Right kidney (tissue), 9 donors: Measurements from ENCODE around the gene NFS1.
"Not testable (repeated sequence)": the region's sequence is repeated elsewhere in the genome, so short reads cannot be mapped to it uniquely, and the experiment has no call there.

Experiments used
- DNase-seq: peaks from one replicate; pipeline ENCODE4 v3.0.0-alpha.2; 2016
- long read RNA-seq, 8 donors: transcript quantifications; one replicate each; lab custom pipeline, GENCODE V29; 2026

Gene NFS1
- long read RNA-seq, donor 1, transcript NFS1-203 (13 exons, 3,012 nt): major isoform, 12 of 12 reads
- long read RNA-seq, donor 1, partial matches to known transcripts: 0 of 12 reads
- long read RNA-seq, donor 1, other reads (novel, unspliced or antisense): 0 of 12 reads
- long read RNA-seq, donor 2, partial matches to known transcripts: 357 of 502 reads
- long read RNA-seq, donor 2, other reads (novel, unspliced or antisense): 143 of 502 reads
- long read RNA-seq, donor 3, partial matches to known transcripts: 0 of 2 reads
- long read RNA-seq, donor 3, other reads (novel, unspliced or antisense): 0 of 2 reads
- long read RNA-seq, donor 4, transcript NFS1-203 (13 exons, 3,012 nt): major isoform, 7 of 467 reads
- long read RNA-seq, donor 4, partial matches to known transcripts: 262 of 467 reads
- long read RNA-seq, donor 4, other reads (novel, unspliced or antisense): 198 of 467 reads
- long read RNA-seq, donor 5, transcript NFS1-203 (13 exons, 3,012 nt): major isoform, 6 of 7 reads
- long read RNA-seq, donor 5, partial matches to known transcripts: 0 of 7 reads
- long read RNA-seq, donor 5, other reads (novel, unspliced or antisense): 0 of 7 reads
- long read RNA-seq, donor 6, transcript NFS1-203 (13 exons, 3,012 nt): major isoform, 5 of 5 reads
- long read RNA-seq, donor 6, partial matches to known transcripts: 0 of 5 reads
- long read RNA-seq, donor 6, other reads (novel, unspliced or antisense): 0 of 5 reads
- long read RNA-seq, donor 7, transcript NFS1-203 (13 exons, 3,012 nt): major isoform, 5 of 7 reads
- long read RNA-seq, donor 7, partial matches to known transcripts: 0 of 7 reads
- long read RNA-seq, donor 7, other reads (novel, unspliced or antisense): 0 of 7 reads
- long read RNA-seq, donor 8, partial matches to known transcripts: 0 of 5 reads
- long read RNA-seq, donor 8, other reads (novel, unspliced or antisense): 0 of 5 reads

DNA sequence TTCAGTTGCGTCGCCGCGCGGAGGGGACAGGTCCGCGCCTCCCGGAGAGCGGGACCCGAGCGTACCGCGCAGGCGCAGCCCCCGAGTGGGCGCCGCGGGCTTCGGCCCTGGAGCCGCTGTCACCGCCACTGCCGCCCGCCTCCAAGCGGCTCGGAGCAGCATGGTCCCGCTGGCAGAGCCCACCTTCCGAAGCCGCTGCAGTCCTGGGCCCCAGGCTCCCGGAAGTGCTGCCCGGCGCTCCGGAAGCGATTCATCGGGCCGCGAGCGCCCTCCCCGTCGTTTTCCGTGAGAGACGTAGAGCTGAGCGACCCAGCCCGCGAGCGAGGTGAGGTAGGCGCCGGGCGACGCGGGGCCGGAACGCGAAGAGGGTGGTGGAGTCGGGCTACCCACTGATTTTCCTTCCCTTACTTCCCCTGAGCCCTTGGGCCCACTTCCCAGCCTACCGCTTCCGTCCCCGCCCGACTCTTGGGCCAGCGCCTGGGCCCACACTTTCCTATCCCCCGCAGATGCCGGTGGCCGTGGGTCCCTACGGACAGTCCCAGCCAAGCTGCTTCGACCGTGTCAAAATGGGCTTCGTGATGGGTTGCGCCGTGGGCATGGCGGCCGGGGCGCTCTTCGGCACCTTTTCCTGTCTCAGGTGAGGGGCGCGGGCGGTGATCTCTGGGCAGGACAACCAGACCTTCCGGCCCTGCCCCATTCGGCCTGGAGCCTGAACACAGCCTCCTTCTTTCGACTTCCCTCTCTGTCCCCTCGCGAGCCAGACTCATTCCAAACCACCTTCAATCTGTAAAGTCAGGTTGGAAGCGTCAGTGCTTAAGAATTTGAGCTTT lies at the start of gene NFS1, which contains the start of gene ROMO1:
TSS of gene NFS1 (minus strand) at position 226 of the 830 bp plus-strand sequence. CDS start at position 162, 64 bp downstream.
TSS of gene ROMO1 (plus strand) at position 279 of the 830 bp plus-strand sequence. CDS start at position 507, 228 bp downstream.
- DNase-seq: peak; percentile 90

DNA sequence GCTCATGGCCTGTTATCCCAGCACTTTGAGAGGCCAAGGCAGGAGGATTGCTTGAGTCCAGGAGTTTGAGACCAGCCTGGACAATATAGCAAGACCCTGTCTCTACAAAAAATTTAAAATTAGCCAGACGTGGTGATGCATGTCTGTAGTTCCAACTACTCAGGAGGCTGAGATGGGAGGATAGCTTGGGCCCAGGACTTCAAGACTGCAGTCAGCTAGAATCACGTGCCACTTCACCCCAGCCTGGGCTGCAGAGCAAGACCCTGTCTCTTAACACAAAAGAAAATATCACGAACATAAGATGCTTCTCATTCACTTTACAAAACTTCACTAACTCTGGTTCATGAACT lies 45.3 kb upstream of the NFS1 start:
- not testable (repeated sequence) for DNase-seq

DNA sequence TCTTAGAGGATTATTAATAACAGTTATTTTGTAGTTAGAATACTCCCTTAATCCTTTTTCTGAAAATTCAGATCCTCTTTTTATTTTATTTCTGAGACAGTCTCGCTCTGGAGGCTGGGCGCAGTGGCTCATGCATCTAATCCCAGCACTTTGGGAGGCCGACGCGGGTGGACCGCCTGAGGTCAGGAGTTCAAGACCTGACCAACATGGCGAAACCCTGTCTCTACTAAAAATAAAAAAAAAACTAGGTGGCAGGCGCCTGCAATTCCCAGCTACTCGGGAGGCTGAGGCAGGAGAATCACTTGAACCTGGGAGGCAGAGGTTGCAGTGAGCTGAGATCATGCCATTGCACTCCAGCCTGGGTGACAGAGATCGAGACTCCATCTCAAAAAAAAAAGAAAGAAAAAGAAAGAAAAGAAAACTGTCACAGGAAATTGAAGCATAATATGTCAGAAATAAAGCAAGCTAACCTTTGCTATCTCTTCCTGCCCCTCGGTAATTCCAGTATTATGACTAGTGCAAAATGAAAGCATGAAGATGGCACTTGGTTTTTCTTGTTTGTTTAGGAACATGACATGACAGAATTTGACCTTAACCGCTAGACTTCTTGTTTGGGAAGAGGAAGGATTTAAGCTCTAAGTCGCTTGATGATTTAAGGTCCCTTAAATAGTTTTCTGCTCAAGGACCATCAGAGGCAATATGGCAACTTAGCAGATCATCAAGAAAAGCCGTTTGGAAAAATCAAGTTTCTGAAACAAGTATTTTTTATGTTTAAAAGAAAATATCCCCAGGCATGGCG lies 44.7 kb upstream of the NFS1 start:
- DNase-seq: peak; percentile 6

DNA sequence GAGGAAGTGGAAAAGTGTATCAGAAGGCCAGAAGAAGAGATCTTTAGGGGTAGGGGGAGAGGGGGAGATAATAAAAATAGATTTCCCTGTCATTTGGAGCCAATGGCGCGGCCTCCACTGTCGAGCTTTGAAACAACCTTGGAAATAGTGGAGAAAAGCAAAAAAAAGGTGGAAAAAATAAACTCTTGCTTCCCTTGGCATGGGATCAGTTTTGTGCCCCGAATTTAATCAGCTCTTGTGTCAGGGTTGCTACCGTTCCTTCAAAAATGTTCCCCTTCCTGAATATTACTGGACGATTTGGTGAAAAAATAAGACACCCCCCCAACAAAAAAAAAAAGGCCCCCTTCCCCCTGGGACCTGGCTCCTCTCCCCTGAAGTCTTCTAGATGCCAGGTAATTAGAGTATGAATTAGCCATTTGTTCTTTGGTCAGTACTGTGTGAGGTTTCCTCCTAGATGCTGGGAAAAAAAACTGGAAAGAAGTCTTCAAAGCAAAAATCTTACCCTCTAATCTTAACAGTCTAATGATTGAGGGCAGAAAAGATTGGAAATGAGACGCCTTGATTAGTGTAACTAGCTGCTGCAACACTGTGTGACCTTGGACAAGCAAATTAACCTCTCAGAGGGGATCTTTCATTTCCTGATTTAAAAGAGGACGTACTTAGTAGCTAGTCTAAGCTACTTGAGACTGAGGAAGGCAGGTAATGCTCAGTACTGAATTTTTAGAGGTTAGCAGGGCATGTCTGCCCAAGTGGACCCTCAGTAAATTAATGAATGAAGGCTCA lies 43.8 kb upstream of the NFS1 start:
- DNase-seq: peak; percentile 55

DNA sequence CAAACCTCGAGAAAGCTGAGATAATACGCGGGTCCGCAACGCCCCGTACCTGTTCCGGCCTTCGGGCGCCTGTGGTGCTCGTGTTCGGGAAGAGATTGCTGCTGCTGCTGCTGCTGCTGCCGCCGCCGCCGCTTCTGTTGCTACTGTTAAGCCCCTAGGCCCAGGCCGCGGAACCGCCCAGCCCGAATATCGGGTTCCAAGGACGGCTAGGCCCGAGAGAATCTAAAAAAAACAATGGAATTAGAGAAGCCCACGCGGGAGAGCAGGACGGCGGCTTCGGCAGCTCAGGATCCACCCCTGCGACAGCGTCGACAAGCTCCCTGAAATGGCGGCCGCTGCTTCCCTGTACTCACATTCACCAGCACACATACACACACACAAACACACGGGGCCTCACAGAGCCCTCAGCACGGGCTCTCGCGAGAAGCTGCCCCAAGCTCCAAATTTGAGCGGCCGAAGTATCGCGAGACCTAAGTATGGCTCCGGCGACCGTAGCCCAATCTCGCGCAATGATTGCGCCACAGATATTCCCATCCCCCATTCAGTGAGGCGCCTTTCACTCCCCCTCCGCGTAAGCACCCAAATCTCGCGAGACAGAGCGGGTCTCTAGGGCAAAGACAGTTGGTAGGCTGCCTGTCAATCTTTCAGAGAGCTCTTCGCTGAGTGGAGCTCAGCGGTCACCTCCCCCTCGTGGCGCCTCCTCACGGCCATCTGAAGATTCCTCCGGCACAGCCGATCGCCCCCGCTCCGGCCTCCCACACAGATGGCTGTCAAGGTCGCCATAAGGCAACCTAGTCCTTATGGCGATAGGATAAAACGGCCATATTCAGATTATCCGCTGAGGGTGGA lies 43.0 kb upstream of the NFS1 start, which contains the start of gene RBM39:
TSS of gene RBM39 (minus strand) at position 369 of the 849 bp plus-strand sequence. CDS start 1,386 bp downstream, outside the sequence.
- peak; percentile 98 for DNase-seq

DNA sequence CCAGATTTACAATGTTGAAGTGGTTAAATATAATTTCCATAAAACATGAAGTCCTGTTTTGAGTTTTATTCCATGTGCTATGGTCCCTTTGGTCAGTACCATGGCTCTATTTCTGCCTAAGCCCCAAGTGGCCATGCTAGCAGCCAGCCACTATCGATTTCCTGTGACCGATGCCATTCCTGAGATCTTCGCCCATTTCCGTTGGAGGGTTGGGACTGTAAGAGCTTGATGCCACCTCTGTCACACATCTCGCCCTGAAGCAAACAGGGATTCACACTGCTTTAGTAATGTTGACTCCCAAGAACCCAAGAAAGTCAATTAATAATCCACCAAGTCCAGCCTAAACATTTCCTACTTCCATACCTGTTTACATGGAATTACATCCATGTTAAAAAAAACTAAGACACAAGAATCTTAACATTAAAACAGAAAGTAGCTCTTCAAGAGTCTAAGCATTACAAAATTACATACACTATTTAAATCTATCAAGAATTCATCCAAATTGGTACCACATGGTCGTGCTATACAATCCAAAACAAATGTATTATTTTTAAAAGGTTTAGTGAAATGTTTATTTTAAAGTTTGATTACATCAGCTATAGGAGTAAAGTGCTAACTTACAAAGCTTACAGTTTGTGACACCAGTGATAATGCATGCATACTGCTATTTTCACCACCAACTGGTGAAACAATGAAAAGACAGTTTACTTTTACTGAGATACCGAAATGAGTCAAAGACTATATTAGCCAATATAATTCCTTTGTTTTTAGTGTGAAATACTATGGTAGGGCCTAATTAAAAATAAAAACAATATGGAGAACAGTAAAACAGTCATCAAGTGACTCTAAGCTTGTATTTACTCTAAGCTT lies 40.4 kb upstream of the NFS1 start:
- DNase-seq: no peak

DNA sequence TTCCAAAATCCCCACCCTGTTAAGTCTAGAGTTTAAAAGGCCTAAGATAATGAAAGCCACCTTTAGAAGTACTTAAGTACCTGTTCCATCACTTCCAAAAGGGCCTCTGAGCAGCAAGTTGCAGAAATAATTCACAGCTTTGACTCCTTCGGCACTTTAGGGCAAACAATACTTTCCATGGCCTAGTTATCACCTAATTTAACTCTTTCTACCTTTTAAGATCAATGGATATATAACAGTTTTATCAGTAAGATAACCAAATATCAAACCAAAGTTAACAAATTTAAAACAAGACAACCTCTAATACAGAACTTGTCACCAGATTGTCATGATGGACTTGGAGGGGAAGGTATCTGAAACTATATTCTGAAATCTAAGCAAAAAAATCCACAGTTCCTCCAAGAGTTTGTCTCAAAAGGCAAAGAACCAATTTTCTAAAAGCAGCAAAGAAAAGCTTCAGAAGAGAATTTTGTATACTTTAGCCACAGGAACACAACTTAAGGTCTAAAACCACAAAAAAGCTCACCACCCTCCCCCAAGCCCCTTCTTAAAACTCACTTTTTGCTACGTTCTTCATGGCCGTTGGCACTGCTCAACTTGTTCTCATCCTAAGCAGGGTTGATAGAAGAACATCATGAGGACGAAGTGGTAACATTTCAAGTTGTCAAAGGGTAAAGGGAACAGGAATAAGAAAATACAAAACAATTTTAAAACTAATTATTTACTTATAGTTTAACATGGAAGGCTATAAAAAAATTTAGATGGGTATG lies 39.4 kb upstream of the NFS1 start:
- DNase-seq: no peak

DNA sequence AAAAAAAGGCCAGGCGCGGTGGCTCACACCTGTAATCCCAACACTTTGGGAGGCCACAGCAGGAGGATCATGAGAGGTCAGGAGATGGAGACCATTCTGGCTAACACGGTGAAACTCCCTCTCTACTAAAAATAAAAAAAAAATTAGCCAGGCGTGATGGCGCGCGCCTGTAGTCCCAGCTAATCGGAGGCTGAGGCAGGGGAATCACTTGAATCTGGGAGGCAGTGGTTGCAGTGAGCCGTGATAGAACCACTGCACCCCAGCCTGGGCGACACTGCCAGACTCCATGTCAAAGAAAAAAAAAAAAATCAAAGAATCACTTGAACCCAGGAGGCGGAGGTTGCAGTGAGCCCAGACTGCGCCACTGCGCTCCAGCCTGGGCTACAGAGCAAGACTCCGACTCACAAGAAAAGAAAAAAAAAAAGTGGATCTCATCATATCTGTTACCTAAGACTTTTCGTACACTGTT lies 38.7 kb upstream of the NFS1 start:
- DNase-seq: no peak

DNA sequence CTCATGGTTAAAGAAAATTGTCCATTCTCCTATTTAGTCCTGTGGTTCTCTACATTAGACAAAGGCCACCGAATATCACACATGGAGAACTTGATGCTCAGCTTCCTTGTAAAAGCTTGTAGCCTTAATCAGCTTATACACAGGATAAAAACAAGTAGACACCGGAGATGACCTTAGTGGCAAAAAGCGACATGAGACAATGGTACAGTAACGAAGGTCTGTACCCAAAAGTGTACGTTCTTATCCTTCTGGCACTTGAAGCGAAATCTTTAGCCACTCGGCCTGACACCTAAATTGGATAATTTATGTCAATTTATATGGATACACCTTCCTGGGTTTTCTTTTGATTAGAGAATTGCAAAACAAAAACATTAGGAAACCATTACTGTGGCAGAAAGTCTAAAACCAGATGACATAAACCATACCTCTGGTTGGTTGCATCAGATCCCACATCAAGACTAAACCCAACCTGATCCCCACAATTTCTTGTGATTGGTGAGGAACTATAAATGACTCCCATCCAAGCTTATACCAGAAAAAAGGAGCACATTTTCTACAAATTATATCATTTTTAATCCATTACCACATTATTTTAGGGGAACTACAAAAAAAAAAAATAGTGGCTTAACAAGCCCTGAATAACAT lies 36.8 kb upstream of the NFS1 start:
- DNase-seq: no peak

DNA sequence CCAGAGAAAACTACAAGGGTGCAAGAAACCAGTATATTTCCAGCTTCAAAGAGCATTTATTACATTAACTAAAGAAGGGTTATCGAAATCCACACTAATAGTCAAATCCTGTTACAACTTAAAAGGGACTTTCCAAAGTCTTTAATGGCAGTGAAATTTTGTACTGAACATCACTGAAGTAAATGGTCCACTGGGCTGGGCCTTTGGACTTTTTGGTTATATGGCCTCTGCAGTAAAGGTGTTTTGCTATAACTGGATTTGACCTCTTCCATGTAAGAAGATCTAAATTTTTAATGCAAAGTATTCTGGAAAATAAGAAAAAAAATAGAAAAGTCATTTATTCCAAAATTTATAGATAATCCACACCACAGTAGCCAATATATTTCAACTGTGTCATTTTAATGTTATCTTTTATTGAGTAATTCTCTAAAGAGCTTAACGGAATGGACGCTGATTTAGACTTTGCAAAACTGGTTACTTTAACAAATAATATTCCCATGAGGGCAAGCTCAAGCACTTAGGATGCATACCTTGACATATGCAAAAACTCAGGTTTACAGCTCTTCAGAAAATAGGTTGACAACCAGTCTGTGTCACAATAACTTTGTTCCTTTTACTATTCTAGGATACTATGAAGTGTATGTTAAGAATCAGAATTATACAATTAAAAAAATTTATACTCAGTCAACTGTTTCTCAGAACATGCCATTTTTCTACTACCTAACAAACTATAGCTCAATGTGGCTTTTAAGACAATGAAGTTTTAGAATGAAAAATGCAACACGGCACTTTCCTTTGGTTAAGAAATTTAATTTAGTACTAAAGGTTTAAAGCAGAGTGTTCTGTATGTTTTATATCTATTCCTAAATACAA lies 35.9 kb upstream of the NFS1 start:
- DNase-seq: no peak

DNA sequence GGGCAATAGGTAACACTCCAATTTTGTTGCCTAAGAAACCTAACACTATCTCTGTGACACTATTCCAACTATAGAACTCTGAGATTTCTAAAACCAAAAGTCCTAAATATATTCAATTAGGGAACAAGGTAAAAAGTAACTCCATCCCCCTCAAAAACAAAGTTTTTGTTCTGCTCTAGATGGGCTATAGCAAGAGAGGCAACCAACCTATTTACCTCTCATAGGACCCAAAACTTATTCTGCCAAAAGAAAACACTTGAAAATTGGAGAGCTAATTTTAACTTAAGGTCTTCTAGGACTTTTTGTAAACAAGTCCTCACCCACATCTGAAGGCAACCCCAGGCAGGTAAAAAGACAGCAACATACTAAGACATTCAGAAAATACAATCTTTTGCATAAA lies 35.2 kb upstream of the NFS1 start:
- no peak for DNase-seq

DNA sequence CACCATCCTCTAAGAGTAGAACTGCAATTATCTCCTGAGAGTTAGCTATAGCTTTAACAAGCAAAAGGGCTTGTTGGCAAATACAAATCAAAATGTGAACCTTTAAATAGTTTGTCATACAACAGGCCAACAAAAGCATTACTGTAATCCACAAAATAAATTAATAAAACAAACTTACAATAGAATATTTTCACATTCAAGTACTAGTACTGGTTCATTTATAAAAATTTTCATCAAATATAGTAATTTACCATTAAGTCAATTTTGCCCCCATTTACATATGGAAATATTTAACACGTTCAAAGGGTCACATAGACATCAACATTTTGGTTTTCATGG lies 33.5 kb upstream of the NFS1 start:
- DNase-seq: no peak

DNA sequence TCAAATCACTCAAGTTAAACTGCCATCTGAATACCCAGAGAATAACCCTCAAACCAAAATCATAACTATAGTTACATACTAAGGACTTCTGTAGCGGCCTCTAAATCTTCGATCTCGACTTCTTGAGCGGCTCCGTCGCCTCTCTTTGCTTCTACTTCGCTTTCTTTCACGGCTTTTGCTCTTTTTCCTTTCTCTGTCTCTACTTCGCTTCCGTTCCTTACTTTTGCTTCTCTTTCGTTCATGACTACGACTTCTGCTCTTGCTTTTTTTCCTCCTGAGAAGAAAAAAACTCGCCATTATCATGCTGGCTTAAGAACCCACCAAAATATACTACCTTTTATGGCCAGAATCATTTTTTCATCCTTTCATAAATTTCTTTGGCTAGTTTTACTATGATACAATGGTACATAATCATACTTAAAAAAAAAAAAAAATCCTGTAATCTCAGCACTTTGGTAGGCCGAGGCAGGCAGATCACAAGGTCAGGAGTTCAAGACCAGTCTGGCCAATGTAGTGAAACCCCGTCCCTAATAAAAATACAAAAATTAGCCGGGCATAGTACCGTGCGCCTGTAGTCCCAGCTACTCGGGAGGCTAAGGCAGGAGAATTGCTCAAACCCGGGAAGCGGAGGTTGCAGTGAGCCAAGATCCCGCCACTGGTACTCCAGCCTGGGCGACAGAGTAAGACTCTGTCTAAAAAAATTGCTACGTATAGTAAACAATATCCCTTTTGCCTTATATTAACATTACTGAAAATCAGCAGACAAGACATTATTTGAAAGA lies 32.9 kb upstream of the NFS1 start:
- no peak for DNase-seq

DNA sequence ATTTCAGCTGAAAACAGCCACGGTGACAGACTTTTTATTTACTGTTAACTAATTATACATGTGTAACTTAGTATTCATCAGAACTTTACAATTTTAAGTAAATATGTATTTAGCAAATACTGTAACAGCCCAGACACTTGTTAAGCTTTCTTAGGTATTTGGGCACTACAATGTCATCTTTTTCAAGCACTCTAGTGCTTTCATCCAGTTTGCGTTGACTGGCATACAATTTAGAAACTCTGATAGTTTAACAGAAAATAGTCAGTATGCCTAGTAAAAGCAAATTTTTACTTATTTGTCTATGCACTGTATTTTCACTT lies 32.3 kb upstream of the NFS1 start:
- no peak for DNase-seq
